ENCODE data around the gene RAB24. TPM values are rescaled to one million over a fixed set of nuclear protein-coding genes. Genes with fewer than 3 reads are reported as not detected.

The RAB24 gene
- 20.3 and 25.1 TPM in 2 replicates for total RNA-seq

GRCh38 chr5:177303121-177303924 is at the start of gene RAB24, which contains the start of gene PRELID1:
TSS of gene RAB24 (minus strand) at chr5:177303719. CDS start at chr5:177303288, 431 bp downstream.
TSS of gene PRELID1 (plus strand) at chr5:177303799. CDS start at chr5:177303986, 187 bp downstream.

GRCh38 chr5:177351392-177352329 is 48.1 kb upstream of the RAB24 start, which contains the start of gene LMAN2:
TSS of gene LMAN2 (minus strand) at chr5:177351668. CDS start at chr5:177351647, 21 bp downstream.

GRCh38 chr5:177311723-177312648 is 8.5 kb upstream of the RAB24 start, which contains the start of gene MXD3:
TSS of gene MXD3 (minus strand) at chr5:177311898. CDS start at chr5:177311830, 68 bp downstream.

Other genes with a start within 250 kb of the RAB24 start
- gene FGFR4, start 216.8 kb downstream of the RAB24 start, total RNA-seq: 0.33 and 0.65 TPM in 2 replicates
- 45.2 and 46.0 TPM in 2 replicates for gene NSD1, start 169.9 kb downstream of the RAB24 start, total RNA-seq
- gene PRELID1, start 80 bp upstream of the RAB24 start, total RNA-seq: 54.6 and 58.7 TPM in 2 replicates
- 2.6 and 5.0 TPM in 2 replicates for gene MXD3, start 8.2 kb upstream of the RAB24 start, total RNA-seq
- gene LMAN2, start 47.9 kb upstream of the RAB24 start, total RNA-seq: 456 and 488 TPM in 2 replicates
- 2.7 and 3.3 TPM in 2 replicates for gene RGS14, start 54.2 kb upstream of the RAB24 start, total RNA-seq
- gene SLC34A1, start 80.7 kb upstream of the RAB24 start, total RNA-seq: not detected in 2 replicates
- not detected in 2 replicates for gene PFN3, start 96.9 kb upstream of the RAB24 start, total RNA-seq
- gene F12, start 105.8 kb upstream of the RAB24 start, total RNA-seq: 0.17 TPM in 1 of 2 replicates, not detected in the other
- 14.5 and 19.7 TPM in 2 replicates for gene GRK6, start 123.0 kb upstream of the RAB24 start, total RNA-seq
- gene PRR7, start 143.1 kb upstream of the RAB24 start, total RNA-seq: 5.7 and 11.4 TPM in 2 replicates
- 86.1 and 86.8 TPM in 2 replicates for gene DBN1, start 169.9 kb upstream of the RAB24 start, total RNA-seq
- gene PDLIM7, start 193.9 kb upstream of the RAB24 start, total RNA-seq: 146 and 192 TPM in 2 replicates
- 5.3 and 6.7 TPM in 2 replicates for gene DOK3, start 206.1 kb upstream of the RAB24 start, total RNA-seq
- gene DDX41, start 213.2 kb upstream of the RAB24 start, total RNA-seq: 124 and 165 TPM in 2 replicates

All from smooth muscle cell of the pulmonary artery (primary cell).